GM12878 (cell line): ENCODE measurements around the gene ZNF526. TPM values are rescaled to one million over a fixed set of nuclear protein-coding genes. Genes with fewer than 3 reads are reported as not detected.

Source experiments
- ATAC-seq: fragments of 200-7000 bp; cut with Tn5 transposase; 3 replicates; pipeline ENCODE4 v1.9.1; 2020; ENCODE audit warnings: mild to moderate bottlenecking, moderate library complexity
- BruUV-seq: library from RNA; stranded (reverse); fragments of 400-500 nt; replicated peaks from 2 replicates; lab custom pipeline; 2021; lab: Mats Ljungman, UMichigan
- CTCF ChIA-PET: fragments of 300-600 bp; sonication (Branson Sonifier 250); formaldehyde crosslinking; extraction: SDS; loops from one replicate; lab custom pipeline; 2021; ENCODE audit warnings: inconsistent platforms; lab: Yijun Ruan, JAX
- POLR2A ChIA-PET: fragments of 350-600 bp; formaldehyde crosslinking; extraction: SDS; loops from one replicate; lab custom pipeline; 2021; ENCODE audit warnings: inconsistent platforms; lab: Charles Lee
- RAD21 ChIA-PET: fragments of 300-600 bp; sonication (Branson Sonifier 250); formaldehyde crosslinking; loops from one replicate; lab custom pipeline; 2023; ENCODE audit warnings: antibody characterized with exemption; ENCODE audit not compliant: unreplicated experiment; lab: Charles Lee
- SMC1A ChIA-PET: fragments of 300-600 bp; sonication (Branson Sonifier 250); formaldehyde crosslinking; loops from one replicate; lab custom pipeline; 2023; ENCODE audit not compliant: unreplicated experiment, uncharacterized antibody; lab: Charles Lee
- DNase-seq: peaks from one replicate; pipeline ENCODE4 v3.0.0-alpha.2; 2011; ENCODE audit warnings: low read depth, low spot score
- FAIRE-seq: peaks from 3 replicates; lab custom pipeline; 2011; peaks lifted over from hg19 to GRCh38; lab: Jason Lieb, UNC
- H2AFZ ChIP-seq: 2 replicates; pipeline ENCODE4 v1.6.0; 2011; ENCODE audit warnings: low read depth, low read length, control low read depth; ENCODE audit not compliant: control insufficient read depth
- H3K27ac ChIP-seq: 2 replicates; pipeline ENCODE4 v1.5.1; 2011; ENCODE audit warnings: control low read depth; ENCODE audit not compliant: control insufficient read depth, insufficient read depth
- H3K27me3 ChIP-seq, 2 experiments: replicated peaks in 1 of 2; 2 replicates each; pipeline versions ENCODE4 v1.6.0 to v1.6.1; 2011; ENCODE audit warnings: low read length in 1 of 2; ENCODE audit not compliant: control insufficient read depth in 2 of 2, insufficient read depth in 2 of 2
- H3K36me3 ChIP-seq, 2 experiments: 2 replicates each; pipeline ENCODE4 v1.5.1; 2011; ENCODE audit warnings: low read length in 1 of 2; ENCODE audit not compliant: control insufficient read depth in 2 of 2, insufficient read depth in 2 of 2
- H3K4me1 ChIP-seq: 2 replicates; pipeline ENCODE4 v1.6.1; 2011; ENCODE audit warnings: mild to moderate bottlenecking, low read length, moderate library complexity, mixed read lengths; ENCODE audit not compliant: control insufficient read depth, insufficient read depth
- H3K4me2 ChIP-seq: 2 replicates; pipeline ENCODE4 v1.6.0; 2011; ENCODE audit warnings: control low read depth; ENCODE audit not compliant: control insufficient read depth, insufficient read depth
- H3K4me3 ChIP-seq: fragments of 200-600 bp; sonication (generic); 2 replicates; pipeline ENCODE4 v1.5.1; 2016
- H3K79me2 ChIP-seq: 2 replicates; pipeline ENCODE4 v1.6.0; 2011; ENCODE audit warnings: low read length; ENCODE audit not compliant: control insufficient read depth, insufficient read depth
- H3K9ac ChIP-seq: 2 replicates; pipeline ENCODE4 v1.8.0; 2011; ENCODE audit warnings: low read length, control low read depth, mixed read lengths; ENCODE audit not compliant: control insufficient read depth, insufficient read depth
- H3K9me3 ChIP-seq: replicated peaks from 3 replicates; pipeline ENCODE4 v1.5.1; 2011; ENCODE audit warnings: mild to moderate bottlenecking, low read length; ENCODE audit not compliant: control insufficient read depth, insufficient read depth
- H4K20me1 ChIP-seq: 2 replicates; pipeline ENCODE4 v1.6.0; 2011; ENCODE audit not compliant: control insufficient read depth, insufficient read depth
- ATF2 ChIP-seq: IDR thresholded peaks from 2 replicates; pipeline ENCODE4 v1.6.1; 2012; ENCODE audit warnings: low read length, inconsistent platforms
- BACH1 ChIP-seq: fragments of 450-650 bp; IDR thresholded peaks from 2 replicates; pipeline ENCODE4 v1.6.1; 2017; ENCODE audit warnings: mild to moderate bottlenecking, borderline replicate concordance
- CBX3 ChIP-seq: fragments of 200-600 bp; sonication (generic); IDR thresholded peaks from 2 replicates; pipeline ENCODE4 v1.6.1; 2016; ENCODE audit warnings: low read depth, borderline replicate concordance
- EED ChIP-seq: sonication (generic); IDR thresholded peaks from 2 replicates; pipeline ENCODE4 v1.6.1; 2016; ENCODE audit warnings: antibody characterized with exemption, low read depth
- FOS ChIP-seq: IDR thresholded peaks from 3 replicates; pipeline ENCODE4 v1.6.1; 2011; ENCODE audit warnings: borderline replicate concordance; ENCODE audit not compliant: insufficient read length; ENCODE audit errors: extremely low read depth
- GATAD2B ChIP-seq: fragments of 450-650 bp; conservative IDR thresholded peaks from 2 replicates; pipeline ENCODE4 v1.6.1; 2017; ENCODE audit warnings: low read depth, mild to moderate bottlenecking, moderate library complexity
- IKZF2 ChIP-seq, 2 experiments: fragments of 450-650 bp; IDR thresholded peaks; 2 replicates each; pipeline ENCODE4 v1.6.1; 2017; ENCODE audit warnings: mild to moderate bottlenecking in 2 of 2, moderate library complexity in 2 of 2
- KAT2A ChIP-seq: conservative IDR thresholded peaks from 2 replicates; pipeline ENCODE4 v1.6.1; 2011; ENCODE audit warnings: low read depth, low read length; ENCODE audit not compliant: control insufficient read depth
- MEF2A ChIP-seq: IDR thresholded peaks from 2 replicates; pipeline ENCODE4 v1.6.1; 2011; ENCODE audit warnings: low read depth, mild to moderate bottlenecking, low read length, moderate library complexity; ENCODE audit not compliant: insufficient read depth
- MTA3 ChIP-seq: IDR thresholded peaks from 2 replicates; pipeline ENCODE4 v1.6.1; 2012; ENCODE audit warnings: low read length, inconsistent platforms, borderline replicate concordance
- MYC ChIP-seq: IDR thresholded peaks from 2 replicates; pipeline ENCODE4 v1.6.1; 2011; ENCODE audit warnings: mild to moderate bottlenecking, low read length, moderate library complexity, inconsistent platforms; ENCODE audit not compliant: insufficient read depth, insufficient replicate concordance, insufficient read length, severe bottlenecking
- NFXL1 ChIP-seq: fragments of 450-650 bp; IDR thresholded peaks from 2 replicates; pipeline ENCODE4 v1.6.1; 2017; ENCODE audit warnings: antibody characterized with exemption, mild to moderate bottlenecking, borderline replicate concordance
- NRF1 ChIP-seq: conservative IDR thresholded peaks from 2 replicates; pipeline ENCODE4 v1.6.1; 2011; ENCODE audit warnings: mild to moderate bottlenecking, low read depth, low read length, improper control_type of control experiment
- POLR2AphosphoS5 ChIP-seq: IDR thresholded peaks from 2 replicates; pipeline ENCODE4 v1.6.1; 2011; ENCODE audit warnings: mild to moderate bottlenecking, low read length, inconsistent platforms
- RAD21 ChIP-seq: IDR thresholded peaks from 2 replicates; pipeline ENCODE4 v1.6.1; 2011; ENCODE audit warnings: mild to moderate bottlenecking, low read depth, low read length, moderate library complexity; ENCODE audit not compliant: insufficient read depth
- RAD51 ChIP-seq: fragments of 450-650 bp; IDR thresholded peaks from 2 replicates; pipeline ENCODE4 v1.6.1; 2016; ENCODE audit warnings: moderate library complexity, mild to moderate bottlenecking, inconsistent platforms
- SMC3 ChIP-seq: IDR thresholded peaks from 2 replicates; pipeline ENCODE4 v1.6.1; 2011; ENCODE audit warnings: low read length, improper control_type of control experiment, borderline replicate concordance
- STAT3 ChIP-seq: IDR thresholded peaks from 2 replicates; pipeline ENCODE4 v1.6.1; 2011; ENCODE audit warnings: low read depth, low read length, improper control_type of control experiment
- TAF1 ChIP-seq: IDR thresholded peaks from 2 replicates; pipeline ENCODE4 v1.6.1; 2011; ENCODE audit warnings: mild to moderate bottlenecking, low read depth, low read length, borderline replicate concordance
- USF1 ChIP-seq: IDR thresholded peaks from 2 replicates; pipeline ENCODE4 v1.6.1; 2011; ENCODE audit warnings: borderline replicate concordance, low read depth, mild to moderate bottlenecking, moderate library complexity, mixed read lengths, low read length; ENCODE audit not compliant: insufficient read depth; ENCODE audit errors: extremely low read length
- ZSCAN29 ChIP-seq: fragments of 450-650 bp; IDR thresholded peaks from 2 replicates; pipeline ENCODE4 v1.6.1; 2017; ENCODE audit warnings: mild to moderate bottlenecking, moderate library complexity
- WGBS: methylation state at CpG from one replicate; pipeline ENCODE4 v1.1.6; 2016; ENCODE audit warnings: low lambda C conversion rate; ENCODE audit not compliant: insufficient replicate concordance, insufficient coverage; ENCODE audit errors: missing lambda C conversion rate; 5-methylcytosine and 5-hydroxymethylcytosine counted together
- in situ Hi-C: fragments of 300-500 bp; cut with MboI; formaldehyde crosslinking; loops from 9 replicates; pipeline ENCODE4 v1.14.3; 2018; ENCODE audit warnings: mixed read lengths
- intact Hi-C: fragments of 100-400 bp; cut with micrococcal nuclease; formaldehyde crosslinking; loops from one replicate; pipeline ENCODE4 v1.14.2; 2022; ENCODE audit not compliant: unreplicated experiment
- polyA plus RNA-seq, 11 experiments: library from polyadenylated mRNA; depleted of rRNA in 4 of 11; unstranded in 6 of 11; stranded (reverse) in 5 of 11; fragments of >200 nt; fragmentation: Nextera tagmentation in 4 of 11; fragmentation: Illumina TruSeq in 1 of 11; extraction: Ambion mirVana in 4 of 11; extraction: Trizol in 1 of 11; gene quantifications; 1 replicate in 1 of 11; 2 replicates in 10 of 11; pipeline versions ENCODE4 v1.2.1 to v1.2.3, GENCODE V29; 2011 to 2016; ENCODE audit warnings: inconsistent platforms in 2 of 11, missing spikeins in 2 of 11, low read depth in 1 of 11
- total RNA-seq, 4 experiments: library from RNA; depleted of rRNA in 3 of 4; stranded (reverse); fragments of >200 nt in 3 of 4; fragmentation: Illumina TruSeq in 1 of 4; extraction: Trizol in 1 of 4; gene quantifications; 2 replicates each; pipeline versions ENCODE4 v1.2.1 to v1.2.3, GENCODE V29; 2013 to 2021

Gene ZNF526
- total and polyA plus RNA-seq, 10 of the 15 experiments (the other 5 are each of a cell fraction or from before 2014, with no cell fraction given) = 1.8 to 18.3 (median 5.5) TPM

- TF ChIP-seq ATF2 (no peak), NRF1 (no peak)
Measured at GRCh38 chr19:42224940-42225717, 5.0 kb downstream of the ZNF526 start (continued).

- SMC1A ChIA-PET = interaction anchor here (0.6 kb wide), 1 partner anchor 97 kb away, joined by 3 read pairs; no protein-coding TSS in a partner anchor
- WGBS = 97% methylated on average over 26 of the region's 33 CpGs
- intact Hi-C loops (no loop called here), in situ Hi-C loops (no loop called here)
- H3K4me1 ChIP-seq = 0 out of 2 replicates have a peak, but pooled peaks cover 3% of the 10 kb centered on the region
- H2AFZ ChIP-seq = no peak overlapping the region
- H3K27me3 ChIP-seq = no peaks in the 10 kb centered on the region
- no TSS peak for BruUV-seq
- no peak overlapping the region for H3K4me2 ChIP-seq
- no peak overlapping the region for H3K27ac ChIP-seq
- no peaks in the 10 kb centered on the region for H3K9me3 ChIP-seq
- peaks cover 20% of the 10 kb centered on the region for H3K79me2 ChIP-seq
- H3K9ac ChIP-seq = no peak overlapping the region
- H3K4me3 ChIP-seq = no peak overlapping the region
- RAD21 ChIA-PET = no interaction called here
- H3K36me3 ChIP-seq = peaks cover 17 to 32% of the 10 kb centered on the region in 2 experiments
- POLR2A ChIA-PET = interaction anchor here (0.5 to 1.2 kb wide), 2 partner anchors 17 to 96 kb away, joined by 3 read pairs; no protein-coding TSS in a partner anchor
- FAIRE-seq = no peak
- CTCF ChIA-PET = interaction anchor here (0.6 to 1.0 kb wide), 2 partner anchors 10 to 14 kb away, joined by 3 read pairs; no protein-coding TSS in a partner anchor
- no peaks in the 10 kb centered on the region; the same call in none of the 2 replicates for H4K20me1 ChIP-seq
- no peak for ATAC-seq
- DNase-seq = no peak
- TF ChIP-seq BACH1 (no peak), RAD21 (no peak), USF1 (no peak), RAD51 (no peak), EED (no peak), MYC (no peak), FOS (no peak), SMC3 (no peak), MTA3 (no peak), NFXL1 (no peak), TAF1 (no peak), STAT3 (no peak), POLR2AphosphoS5 (no peak), CBX3 (no peak), GATAD2B (no peak), ZSCAN29 (no peak), KAT2A (no peak), IKZF2 (IDR thresholded peaks at IDR 0.05) (no peak), MEF2A (no peak)
Measured at GRCh38 chr19:42225718-42226292, 5.7 kb downstream of the ZNF526 start.
